ENCODE measurements around the gene HPS3.

DNA sequence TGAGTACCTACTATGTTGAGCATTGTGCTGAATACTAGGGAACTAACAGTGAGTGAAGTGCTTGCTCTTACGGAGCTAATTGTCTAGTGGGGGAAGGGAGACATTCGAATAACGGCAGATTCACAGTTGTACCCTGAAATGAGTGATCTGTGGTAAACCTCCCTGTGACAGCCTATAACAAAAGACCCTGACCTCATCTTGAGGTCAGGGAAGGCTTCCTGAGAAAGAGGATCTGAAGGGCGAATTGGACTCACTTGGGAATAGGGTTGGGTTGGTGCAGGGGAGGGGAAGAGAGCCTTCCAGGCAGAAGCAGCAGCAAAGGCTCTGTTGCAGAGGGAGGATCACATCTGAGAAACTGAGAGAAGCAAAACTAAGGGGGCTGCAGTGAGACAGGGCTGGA is 13.2 kb downstream of the HPS3 start:
- TF ChIP-seq, protein P1, sequence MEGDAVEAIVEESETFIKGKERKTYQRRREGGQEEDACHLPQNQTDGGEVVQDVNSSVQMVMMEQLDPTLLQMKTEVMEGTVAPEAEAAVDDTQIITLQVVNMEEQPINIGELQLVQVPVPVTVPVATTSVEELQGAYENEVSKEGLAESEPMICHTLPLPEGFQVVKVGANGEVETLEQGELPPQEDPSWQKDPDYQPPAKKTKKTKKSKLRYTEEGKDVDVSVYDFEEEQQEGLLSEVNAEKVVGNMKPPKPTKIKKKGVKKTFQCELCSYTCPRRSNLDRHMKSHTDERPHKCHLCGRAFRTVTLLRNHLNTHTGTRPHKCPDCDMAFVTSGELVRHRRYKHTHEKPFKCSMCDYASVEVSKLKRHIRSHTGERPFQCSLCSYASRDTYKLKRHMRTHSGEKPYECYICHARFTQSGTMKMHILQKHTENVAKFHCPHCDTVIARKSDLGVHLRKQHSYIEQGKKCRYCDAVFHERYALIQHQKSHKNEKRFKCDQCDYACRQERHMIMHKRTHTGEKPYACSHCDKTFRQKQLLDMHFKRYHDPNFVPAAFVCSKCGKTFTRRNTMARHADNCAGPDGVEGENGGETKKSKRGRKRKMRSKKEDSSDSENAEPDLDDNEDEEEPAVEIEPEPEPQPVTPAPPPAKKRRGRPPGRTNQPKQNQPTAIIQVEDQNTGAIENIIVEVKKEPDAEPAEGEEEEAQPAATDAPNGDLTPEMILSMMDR (IDR thresholded peaks at IDR 0.05; ENCODE audit: low read depth, low read length, missing input control), result no peak
- TF ChIP-seq RAD21 (IDR thresholded peaks at IDR 0.05) (no peak), SP1 (IDR thresholded peaks at IDR 0.05) (no peak), YY1 (IDR thresholded peaks at IDR 0.05) (no peak), TAF1 (conservative IDR thresholded peaks at IDR 0.05) (no peak), EGR1 (IDR thresholded peaks at IDR 0.05; ENCODE audit: low read depth in 2 of 2) (no peak), JUND (IDR thresholded peaks at IDR 0.05) (no peak), FOXA1 (IDR thresholded peaks at IDR 0.05) (no peak)
- TF ChIP-seq, protein P2, sequence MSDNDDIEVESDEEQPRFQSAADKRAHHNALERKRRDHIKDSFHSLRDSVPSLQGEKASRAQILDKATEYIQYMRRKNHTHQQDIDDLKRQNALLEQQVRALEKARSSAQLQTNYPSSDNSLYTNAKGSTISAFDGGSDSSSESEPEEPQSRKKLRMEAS (IDR thresholded peaks at IDR 0.05), result no peak
- TF ChIP-seq, protein P3, sequence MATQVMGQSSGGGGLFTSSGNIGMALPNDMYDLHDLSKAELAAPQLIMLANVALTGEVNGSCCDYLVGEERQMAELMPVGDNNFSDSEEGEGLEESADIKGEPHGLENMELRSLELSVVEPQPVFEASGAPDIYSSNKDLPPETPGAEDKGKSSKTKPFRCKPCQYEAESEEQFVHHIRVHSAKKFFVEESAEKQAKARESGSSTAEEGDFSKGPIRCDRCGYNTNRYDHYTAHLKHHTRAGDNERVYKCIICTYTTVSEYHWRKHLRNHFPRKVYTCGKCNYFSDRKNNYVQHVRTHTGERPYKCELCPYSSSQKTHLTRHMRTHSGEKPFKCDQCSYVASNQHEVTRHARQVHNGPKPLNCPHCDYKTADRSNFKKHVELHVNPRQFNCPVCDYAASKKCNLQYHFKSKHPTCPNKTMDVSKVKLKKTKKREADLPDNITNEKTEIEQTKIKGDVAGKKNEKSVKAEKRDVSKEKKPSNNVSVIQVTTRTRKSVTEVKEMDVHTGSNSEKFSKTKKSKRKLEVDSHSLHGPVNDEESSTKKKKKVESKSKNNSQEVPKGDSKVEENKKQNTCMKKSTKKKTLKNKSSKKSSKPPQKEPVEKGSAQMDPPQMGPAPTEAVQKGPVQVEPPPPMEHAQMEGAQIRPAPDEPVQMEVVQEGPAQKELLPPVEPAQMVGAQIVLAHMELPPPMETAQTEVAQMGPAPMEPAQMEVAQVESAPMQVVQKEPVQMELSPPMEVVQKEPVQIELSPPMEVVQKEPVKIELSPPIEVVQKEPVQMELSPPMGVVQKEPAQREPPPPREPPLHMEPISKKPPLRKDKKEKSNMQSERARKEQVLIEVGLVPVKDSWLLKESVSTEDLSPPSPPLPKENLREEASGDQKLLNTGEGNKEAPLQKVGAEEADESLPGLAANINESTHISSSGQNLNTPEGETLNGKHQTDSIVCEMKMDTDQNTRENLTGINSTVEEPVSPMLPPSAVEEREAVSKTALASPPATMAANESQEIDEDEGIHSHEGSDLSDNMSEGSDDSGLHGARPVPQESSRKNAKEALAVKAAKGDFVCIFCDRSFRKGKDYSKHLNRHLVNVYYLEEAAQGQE (IDR thresholded peaks at IDR 0.05), result no peak
